BE2C (cell line): Measurements from ENCODE around the gene MYLK.

Source experiments
- DNase-seq: peaks from one replicate; pipeline ENCODE4 v3.0.0-alpha.2; 2020
- H3K27me3 ChIP-seq: fragments of 250-450 bp; sonication (Bioruptor Pico); 2 replicates; pipeline ENCODE4 v1.5.1; 2020; ENCODE audit warnings: mild to moderate bottlenecking
- H3K36me3 ChIP-seq: fragments of 250-450 bp; sonication (Bioruptor Pico); 2 replicates; pipeline ENCODE4 v1.5.1; 2020; ENCODE audit warnings: mild to moderate bottlenecking
- H3K4me1 ChIP-seq: fragments of 250-450 bp; sonication (Bioruptor Pico); 2 replicates; pipeline ENCODE4 v1.5.1; 2020
- H3K4me3 ChIP-seq: 2 replicates; pipeline ENCODE4 v1.5.1; 2011; ENCODE audit warnings: low read depth, low read length
- H3K9me3 ChIP-seq: fragments of 250-450 bp; sonication (Bioruptor Pico); 2 replicates; pipeline ENCODE4 v1.5.1; 2020
- TF ChIP-seq, protein P1 (sequence below): IDR thresholded peaks from 2 replicates; pipeline ENCODE4 v1.5.1; 2012; ENCODE audit warnings: mild to moderate bottlenecking, low read depth, low read length

Gene MYLK

DNA sequence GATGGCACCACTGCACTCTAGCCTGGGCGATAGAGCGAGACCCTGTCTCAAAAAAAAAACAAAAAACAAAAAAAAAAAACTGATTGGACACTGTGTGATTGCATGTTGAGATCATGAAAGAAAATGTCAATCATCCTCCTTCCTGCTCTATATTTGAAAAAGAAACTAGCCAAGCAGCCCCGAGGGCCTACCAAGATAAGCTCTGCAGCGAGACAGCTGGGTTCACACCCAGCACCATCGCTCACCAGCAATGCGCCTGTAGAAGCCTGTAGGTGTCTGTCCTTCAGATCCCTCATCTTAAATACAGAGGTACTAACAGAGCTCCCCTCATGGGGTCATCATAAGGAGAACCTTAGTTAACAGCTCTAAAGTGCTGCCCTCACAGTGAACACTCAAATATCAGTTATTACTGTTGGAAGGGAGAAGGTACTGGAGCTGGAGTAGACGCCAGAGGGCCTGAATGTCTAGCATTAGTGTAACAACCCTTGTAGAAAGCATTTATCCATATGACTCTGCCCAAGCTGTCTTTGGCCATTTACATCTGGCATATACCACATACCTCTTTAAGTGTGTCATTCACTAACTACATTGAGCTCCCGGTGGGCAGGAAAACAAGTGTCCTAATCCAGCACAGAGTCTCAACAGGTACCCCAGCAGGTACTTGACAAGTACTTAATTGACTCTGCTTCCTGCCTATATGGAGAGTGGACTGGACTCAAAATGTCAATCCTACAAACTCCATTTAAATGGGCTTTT is 22.9 kb downstream of the MYLK start:
- Histone ChIP-seq H3K27me3 (no peaks in the 10 kb centered on the region), H3K4me1 (peaks cover 5% of the 10 kb centered on the region; the same call in 1 of the 2 replicates), H3K9me3 (no peaks in the 10 kb centered on the region; the same call in 1 of the 2 replicates), H3K4me3 (no peak overlapping the region), H3K36me3 (no peaks in the 10 kb centered on the region)
- no peak for DNase-seq
- TF ChIP-seq, protein P1, sequence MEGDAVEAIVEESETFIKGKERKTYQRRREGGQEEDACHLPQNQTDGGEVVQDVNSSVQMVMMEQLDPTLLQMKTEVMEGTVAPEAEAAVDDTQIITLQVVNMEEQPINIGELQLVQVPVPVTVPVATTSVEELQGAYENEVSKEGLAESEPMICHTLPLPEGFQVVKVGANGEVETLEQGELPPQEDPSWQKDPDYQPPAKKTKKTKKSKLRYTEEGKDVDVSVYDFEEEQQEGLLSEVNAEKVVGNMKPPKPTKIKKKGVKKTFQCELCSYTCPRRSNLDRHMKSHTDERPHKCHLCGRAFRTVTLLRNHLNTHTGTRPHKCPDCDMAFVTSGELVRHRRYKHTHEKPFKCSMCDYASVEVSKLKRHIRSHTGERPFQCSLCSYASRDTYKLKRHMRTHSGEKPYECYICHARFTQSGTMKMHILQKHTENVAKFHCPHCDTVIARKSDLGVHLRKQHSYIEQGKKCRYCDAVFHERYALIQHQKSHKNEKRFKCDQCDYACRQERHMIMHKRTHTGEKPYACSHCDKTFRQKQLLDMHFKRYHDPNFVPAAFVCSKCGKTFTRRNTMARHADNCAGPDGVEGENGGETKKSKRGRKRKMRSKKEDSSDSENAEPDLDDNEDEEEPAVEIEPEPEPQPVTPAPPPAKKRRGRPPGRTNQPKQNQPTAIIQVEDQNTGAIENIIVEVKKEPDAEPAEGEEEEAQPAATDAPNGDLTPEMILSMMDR, result no peak

DNA sequence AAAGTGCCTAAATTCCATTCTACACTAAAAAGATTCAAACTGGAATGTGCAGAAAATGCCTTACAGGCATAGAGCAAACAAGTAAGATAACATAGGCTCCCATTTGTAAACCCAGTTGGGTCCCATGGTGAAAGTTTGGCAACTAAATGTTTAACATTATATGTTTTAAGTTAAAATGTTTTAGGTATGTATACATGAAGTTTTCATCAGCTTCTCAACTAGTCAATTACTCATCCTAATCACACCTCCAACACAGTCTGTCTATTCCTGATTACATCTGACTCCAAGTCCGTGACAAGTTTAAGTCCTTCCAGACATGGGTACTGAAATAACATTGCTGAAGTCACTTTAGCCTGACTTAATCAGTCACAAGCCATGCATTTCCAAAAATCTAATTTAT is 25.0 kb downstream of the MYLK start:
- TF ChIP-seq, protein P1, result no peak
- Histone ChIP-seq H3K4me1 (peaks cover 5% of the 10 kb centered on the region; the same call in 1 of the 2 replicates), H3K9me3 (no peaks in the 10 kb centered on the region; the same call in 1 of the 2 replicates), H3K27me3 (no peaks in the 10 kb centered on the region), H3K4me3 (no peak overlapping the region), H3K36me3 (no peaks in the 10 kb centered on the region)
- no peak for DNase-seq

DNA sequence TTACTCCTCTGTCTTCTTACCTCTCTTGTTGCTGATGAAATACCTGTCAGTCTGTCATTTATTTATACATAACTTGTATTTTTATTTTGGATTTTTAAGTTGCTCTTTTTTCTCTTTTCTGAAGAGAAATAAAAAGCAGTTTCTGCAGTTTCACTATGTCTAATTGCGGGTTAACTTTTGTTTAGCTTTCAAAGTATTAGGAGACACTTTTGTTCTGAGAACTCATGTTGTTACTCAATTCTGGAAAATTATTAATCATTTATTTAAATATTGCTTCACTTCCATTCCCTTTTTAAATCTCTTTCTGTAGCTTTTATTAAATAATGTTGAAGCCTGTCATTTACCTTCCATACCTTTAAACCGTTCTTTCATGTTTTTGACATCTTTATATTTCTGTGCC is 29.2 kb downstream of the MYLK start:
- no peaks in the 10 kb centered on the region for H3K27me3 ChIP-seq
- no peaks in the 10 kb centered on the region for H3K36me3 ChIP-seq
- H3K4me3 ChIP-seq, result no peak overlapping the region
- H3K4me1 ChIP-seq, result peaks cover 5% of the 10 kb centered on the region
- no peak for DNase-seq
- TF ChIP-seq, protein P1, result no peak
- H3K9me3 ChIP-seq, result peaks cover 3% of the 10 kb centered on the region; the same call in 1 of the 2 replicates

DNA sequence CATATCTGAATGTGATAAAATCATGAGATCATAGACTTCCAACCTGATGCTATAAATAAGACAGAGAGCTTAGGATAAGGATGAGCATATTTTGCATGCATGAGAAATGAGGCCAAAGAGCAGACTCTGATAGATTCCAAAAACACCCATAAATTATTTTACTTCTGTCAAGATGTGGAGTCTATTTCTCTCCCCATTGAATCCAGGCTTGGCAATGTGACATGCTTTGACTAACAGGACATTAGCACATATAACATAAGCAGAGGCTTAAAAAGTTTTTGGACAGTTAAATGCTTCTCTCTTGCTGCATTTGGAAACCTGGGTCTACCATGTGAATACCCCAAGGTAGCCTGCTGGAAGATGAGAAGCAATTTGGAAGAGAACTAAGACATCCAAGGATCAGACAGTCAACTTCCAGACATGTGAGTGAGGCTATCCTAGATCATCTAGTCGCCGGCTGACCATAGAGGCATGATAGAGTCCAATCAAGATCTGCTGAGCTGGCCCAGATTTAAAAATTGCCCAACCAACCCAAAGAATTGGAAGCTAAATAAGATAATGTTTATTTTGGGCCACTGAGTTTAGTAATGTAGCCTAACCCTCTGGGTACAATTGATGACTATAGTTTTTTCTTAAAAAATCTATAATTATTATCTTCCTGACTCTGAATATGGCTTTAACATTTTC is 30.3 kb downstream of the MYLK start:
- TF ChIP-seq, protein P1, result no peak
- Histone ChIP-seq H3K27me3 (no peaks in the 10 kb centered on the region), H3K9me3 (peaks cover 3% of the 10 kb centered on the region; the same call in 1 of the 2 replicates), H3K4me1 (no peaks in the 10 kb centered on the region; the same call in 1 of the 2 replicates), H3K4me3 (no peak overlapping the region), H3K36me3 (no peaks in the 10 kb centered on the region)
- no peak for DNase-seq

DNA sequence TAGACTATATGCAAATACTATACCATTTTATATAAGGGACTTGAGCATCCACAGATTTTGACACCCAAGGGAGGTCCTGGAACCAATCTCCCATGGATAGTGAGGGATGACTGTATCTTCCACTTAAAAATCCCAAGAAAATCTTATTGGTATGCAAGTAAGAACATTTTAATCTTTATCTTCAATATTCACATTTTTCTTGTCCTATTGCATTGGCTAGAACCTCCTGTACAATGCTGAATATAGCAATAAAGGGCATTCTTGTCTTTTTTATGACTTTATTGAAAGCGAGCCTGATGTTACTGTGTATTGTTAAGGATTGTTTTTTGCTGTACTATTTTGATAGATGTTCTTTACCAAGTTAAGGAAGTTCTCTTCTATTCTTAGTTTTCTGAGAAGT is 36.9 kb downstream of the MYLK start:
- H3K36me3 ChIP-seq, result no peaks in the 10 kb centered on the region
- no peak for DNase-seq
- TF ChIP-seq, protein P1, result no peak
- 0 out of 2 replicates have a peak, but pooled peaks cover 3% of the 10 kb centered on the region for H3K9me3 ChIP-seq
- no peak overlapping the region for H3K4me3 ChIP-seq
- H3K4me1 ChIP-seq, result no peaks in the 10 kb centered on the region
- H3K27me3 ChIP-seq, result no peaks in the 10 kb centered on the region

DNA sequence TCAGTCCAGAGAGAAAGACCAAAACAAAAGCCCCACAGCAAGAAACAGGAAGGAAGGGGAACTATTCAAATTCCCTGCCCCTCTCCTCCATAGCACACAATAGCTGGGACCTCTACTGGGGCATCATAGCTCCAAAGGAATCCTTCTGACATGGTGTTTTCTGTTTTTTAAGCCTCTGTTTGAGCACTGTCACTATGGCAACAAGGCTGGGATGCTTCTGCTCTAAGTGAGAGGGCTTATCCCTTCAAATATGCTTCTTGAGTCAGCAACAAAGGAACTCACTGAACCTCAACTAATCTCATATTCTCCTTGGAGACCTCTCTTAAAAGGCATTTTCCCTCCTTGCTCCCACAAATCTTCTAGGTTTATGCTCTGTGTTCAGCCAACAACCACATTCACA is 40.5 kb downstream of the MYLK start:
- no peaks in the 10 kb centered on the region for H3K9me3 ChIP-seq
- H3K4me3 ChIP-seq, result no peak overlapping the region
- TF ChIP-seq, protein P1, result no peak
- H3K27me3 ChIP-seq, result no peaks in the 10 kb centered on the region
- no peak for DNase-seq
- no peaks in the 10 kb centered on the region for H3K4me1 ChIP-seq
- no peaks in the 10 kb centered on the region for H3K36me3 ChIP-seq
